H9 (cell line): ENCODE results near the gene ADAMTSL2. TPM values are rescaled to one million over a fixed set of nuclear protein-coding genes. Genes with fewer than 3 reads are reported as not detected.

Source experiments
- DNase-seq: peaks from one replicate; pipeline ENCODE4 v3.0.0-alpha.2; 2017
- H2AFZ ChIP-seq: one replicate; pipeline ENCODE4 v1.6.1; 2013; ENCODE audit warnings: mild to moderate bottlenecking, low read length, control low read depth, moderate library complexity
- H2AK5ac ChIP-seq: 2 replicates; pipeline ENCODE4 v1.6.1; 2013; ENCODE audit warnings: low read length, control low read depth, mixed read lengths; ENCODE audit not compliant: insufficient read length
- H2BK120ac ChIP-seq: one replicate; pipeline ENCODE4 v1.6.1; 2013; ENCODE audit warnings: low read depth, mild to moderate bottlenecking, low read length, control low read depth, inconsistent platforms; ENCODE audit not compliant: poor library complexity, severe bottlenecking
- H2BK12ac ChIP-seq: 2 replicates; pipeline ENCODE4 v1.6.1; 2013; ENCODE audit warnings: low read length, control low read depth, mixed read lengths, low read depth; ENCODE audit not compliant: insufficient read length
- H2BK15ac ChIP-seq: 2 replicates; pipeline ENCODE4 v1.6.1; 2013; ENCODE audit warnings: low read depth, low read length, control low read depth
- H2BK20ac ChIP-seq: one replicate; pipeline ENCODE4 v1.6.1; 2013; ENCODE audit warnings: low read depth, mild to moderate bottlenecking, low read length, control low read depth, inconsistent platforms; ENCODE audit not compliant: poor library complexity, severe bottlenecking
- H2BK5ac ChIP-seq: 2 replicates; pipeline ENCODE4 v1.6.1; 2013; ENCODE audit warnings: low read length, control low read depth, mixed read lengths; ENCODE audit not compliant: insufficient read length
- H3K14ac ChIP-seq: 2 replicates; pipeline ENCODE4 v1.6.1; 2013; ENCODE audit warnings: low read length, control low read depth; ENCODE audit not compliant: insufficient read depth
- H3K18ac ChIP-seq: 2 replicates; pipeline ENCODE4 v1.6.1; 2013; ENCODE audit warnings: low read depth, mild to moderate bottlenecking, mixed read lengths, low read length, control low read depth; ENCODE audit not compliant: insufficient read length
- H3K23ac ChIP-seq: 2 replicates; pipeline ENCODE4 v1.6.1; 2013; ENCODE audit warnings: low read length, control low read depth, mixed read lengths, low read depth; ENCODE audit not compliant: insufficient read length
- H3K23me2 ChIP-seq: 2 replicates; pipeline ENCODE4 v1.6.1; 2013; ENCODE audit warnings: low read depth, mild to moderate bottlenecking, mixed read lengths, low read length, control low read depth; ENCODE audit not compliant: insufficient read length, poor library complexity, severe bottlenecking
- H3K27ac ChIP-seq: 2 replicates; pipeline ENCODE4 v1.5.1; 2013; ENCODE audit warnings: low read length, control low read depth, mixed read lengths, low read depth; ENCODE audit not compliant: insufficient read length
- H3K27me3 ChIP-seq: 2 replicates; pipeline ENCODE4 v1.6.1; 2013; ENCODE audit warnings: low read length, control low read depth, inconsistent platforms; ENCODE audit not compliant: insufficient read depth
- H3K4ac ChIP-seq: 2 replicates; pipeline ENCODE4 v1.6.1; 2013; ENCODE audit warnings: low read depth, mild to moderate bottlenecking, control low read depth, inconsistent platforms, low read length, moderate library complexity
- H3K4me1 ChIP-seq: 2 replicates; pipeline ENCODE4 v1.6.1; 2013; ENCODE audit warnings: low read length, control low read depth, inconsistent platforms; ENCODE audit not compliant: insufficient read depth
- H3K4me2 ChIP-seq: 2 replicates; pipeline ENCODE4 v1.6.1; 2013; ENCODE audit warnings: low read length, control low read depth, mixed read lengths; ENCODE audit not compliant: insufficient read length, insufficient read depth
- H3K56ac ChIP-seq: 2 replicates; pipeline ENCODE4 v1.6.1; 2013; ENCODE audit warnings: low read depth, mild to moderate bottlenecking, mixed read lengths, low read length, control low read depth; ENCODE audit not compliant: insufficient read length
- H3K79me1 ChIP-seq: 2 replicates; pipeline ENCODE4 v1.6.1; 2013; ENCODE audit warnings: low read depth, mild to moderate bottlenecking, moderate library complexity, low read length, control low read depth, inconsistent platforms; ENCODE audit not compliant: insufficient read depth, poor library complexity, severe bottlenecking
- H3K79me2 ChIP-seq: 2 replicates; pipeline ENCODE4 v1.6.1; 2013; ENCODE audit warnings: low read length, control low read depth, inconsistent platforms; ENCODE audit not compliant: insufficient read depth
- H3K9ac ChIP-seq: 2 replicates; pipeline ENCODE4 v1.6.1; 2013; ENCODE audit warnings: low read length, control low read depth, mixed read lengths; ENCODE audit not compliant: insufficient read length; ENCODE audit errors: extremely low read depth
- H3K9me3 ChIP-seq: one replicate; pipeline ENCODE4 v1.6.1; 2013; ENCODE audit warnings: low read depth, low read length, inconsistent platforms; ENCODE audit not compliant: control insufficient read depth
- H3T11ph ChIP-seq: one replicate; pipeline ENCODE4 v1.6.1; 2013; ENCODE audit warnings: mild to moderate bottlenecking, low read length, control low read depth, inconsistent platforms
- H4K20me1 ChIP-seq: one replicate; pipeline ENCODE4 v1.6.1; 2013; ENCODE audit not compliant: control insufficient read depth, insufficient read length, insufficient read depth
- H4K5ac ChIP-seq: 2 replicates; pipeline ENCODE4 v1.6.1; 2013; ENCODE audit warnings: low read depth, mild to moderate bottlenecking, mixed read lengths, low read length, control low read depth; ENCODE audit not compliant: insufficient read length
- H4K8ac ChIP-seq: replicated peaks from 2 replicates; pipeline ENCODE4 v1.6.1; 2013; ENCODE audit warnings: low read length, control low read depth, mixed read lengths, low read depth; ENCODE audit not compliant: insufficient read length
- H4K91ac ChIP-seq: 2 replicates; pipeline ENCODE4 v1.6.1; 2013; ENCODE audit warnings: low read depth, mild to moderate bottlenecking, moderate library complexity, mixed read lengths, low read length, control low read depth; ENCODE audit not compliant: insufficient read length
- H3K27ac Mint-ChIP-seq, 3 experiments: 2 replicates in 2 of 3; 3 replicates in 1 of 3; pipeline ENCODE4 v1.8.0; 2020 to 2021; ENCODE audit warnings: mixed read lengths in 3 of 3, mild to moderate bottlenecking in 1 of 3, moderate library complexity in 1 of 3
- H3K27me3 Mint-ChIP-seq: 2 replicates; pipeline ENCODE4 v1.8.0; 2021; ENCODE audit warnings: low read depth, mild to moderate bottlenecking, moderate library complexity, mixed read lengths
- H3K36me3 Mint-ChIP-seq, 3 experiments: 2 replicates in 2 of 3; 3 replicates in 1 of 3; pipeline ENCODE4 v1.8.0; 2020 to 2021; ENCODE audit warnings: low read depth in 3 of 3, mixed read lengths in 3 of 3; ENCODE audit not compliant: insufficient read depth in 1 of 3
- H3K4me1 Mint-ChIP-seq, 2 experiments: 2 replicates each; pipeline ENCODE4 v1.8.0; 2020; ENCODE audit warnings: mixed read lengths in 2 of 2
- H3K4me3 Mint-ChIP-seq, 2 experiments: 2 replicates in 1 of 2; 3 replicates in 1 of 2; pipeline ENCODE4 v1.8.0; 2020 to 2021; ENCODE audit warnings: mild to moderate bottlenecking in 2 of 2, mixed read lengths in 2 of 2, moderate library complexity in 1 of 2
- H3K9me3 Mint-ChIP-seq, 2 experiments: 2 replicates in 1 of 2; 3 replicates in 1 of 2; pipeline ENCODE4 v1.8.0; 2020; ENCODE audit warnings: mild to moderate bottlenecking in 2 of 2, mixed read lengths in 2 of 2, moderate library complexity in 1 of 2
- WGBS: extraction: QIAGEN DNeasy Blood & Tissue Kit; methylation state at CpG from one replicate; pipeline ENCODE4 v1.1.7; 2013; ENCODE audit warnings: missing lambda C conversion rate, low lambda C conversion rate, mixed read lengths; ENCODE audit not compliant: insufficient read length; ENCODE audit errors: extremely low coverage; 5-methylcytosine and 5-hydroxymethylcytosine counted together
- total RNA-seq: library from RNA; stranded (reverse); gene quantifications from 2 replicates; pipeline ENCODE4 v1.2.1, GENCODE V29; 2021
- TF ChIP-seq, protein P1 (sequence below): fragments of 200-600 bp; sonication (generic); conservative IDR thresholded peaks from 3 replicates; pipeline ENCODE4 v1.8.0; 2021; ENCODE audit warnings: antibody characterized with exemption, mild to moderate bottlenecking

ADAMTSL2 gene
- total RNA-seq, 1 experiment from 2014 or later = 0.61 TPM

DNA sequence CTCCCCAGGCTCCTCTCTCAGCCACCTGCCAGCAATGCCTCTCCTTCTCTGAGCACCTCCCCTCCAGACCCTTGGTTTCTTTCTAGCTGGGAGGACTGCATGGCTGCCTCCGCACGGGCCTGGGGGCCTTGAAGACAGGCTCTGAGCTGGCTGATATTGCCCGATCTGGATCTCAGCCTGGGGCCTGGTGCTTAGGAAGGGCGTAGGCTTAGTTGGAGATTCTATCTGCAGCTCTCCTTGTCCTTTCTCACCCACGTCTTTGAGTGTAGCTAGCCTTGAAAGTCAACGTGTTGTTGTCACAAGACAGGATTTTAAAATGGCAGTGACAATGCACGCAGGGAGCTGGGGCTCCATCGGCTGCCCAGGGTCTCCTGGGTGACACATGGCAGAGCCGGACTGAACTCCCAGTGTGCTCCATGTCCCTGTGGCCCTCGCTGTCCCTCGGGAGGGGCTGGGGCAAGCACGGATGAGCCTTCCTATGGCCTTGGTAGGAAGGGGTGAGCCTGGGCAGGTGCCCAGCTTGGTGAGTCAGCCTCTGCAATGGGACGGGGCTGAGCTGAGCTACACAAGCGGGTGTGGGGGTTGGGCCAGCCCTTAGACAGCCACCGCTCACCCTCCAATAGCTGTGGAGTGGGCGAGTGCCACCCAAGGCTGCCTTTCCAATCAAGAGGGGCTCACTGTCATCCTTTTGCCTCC lies 9.4 kb downstream of the ADAMTSL2 start:
- no peak overlapping the region for H2BK5ac ChIP-seq
- WGBS = no CpG with 5 or more reads among the region's 16 CpGs

More for the DNA sequence above, 9.4 kb downstream of the ADAMTSL2 start:
- Histone ChIP-seq H3K56ac (no peak overlapping the region), H2BK15ac (no peak overlapping the region), H4K91ac (no peak overlapping the region), H2BK120ac (no peak overlapping the region), H2AK5ac (no peak overlapping the region), H3K9me3 (no peaks in the 10 kb centered on the region), H4K8ac (no peak overlapping the region), H3K4ac (no peak overlapping the region), H3K27ac (no peak overlapping the region), H4K20me1 (no peaks in the 10 kb centered on the region), H3K18ac (no peak overlapping the region), H2BK20ac (no peak overlapping the region), H3K27me3 (no peaks in the 10 kb centered on the region), H2AFZ (no peak overlapping the region), H3K4me1 (peaks cover 7% of the 10 kb centered on the region; the same call in 1 of the 2 replicates), H3K9ac (no peak overlapping the region), H3T11ph (no peak overlapping the region), H4K5ac (no peak overlapping the region), H3K79me2 (no peaks in the 10 kb centered on the region), H3K79me1 (no peaks in the 10 kb centered on the region), H3K23me2 (no peaks in the 10 kb centered on the region), H3K23ac (no peak overlapping the region), H2BK12ac (no peak overlapping the region), H3K4me2 (no peak overlapping the region), H3K14ac (no peak overlapping the region; the same call in 1 of the 2 replicates)
- no peak overlapping the region; a peak in 2 of 7 replicates for H3K27ac Mint-ChIP-seq
- H3K36me3 Mint-ChIP-seq = no peaks in the 10 kb centered on the region
- DNase-seq = no peak
- H3K27me3 Mint-ChIP-seq = peaks cover 3% of the 10 kb centered on the region
- TF ChIP-seq, protein P1, sequence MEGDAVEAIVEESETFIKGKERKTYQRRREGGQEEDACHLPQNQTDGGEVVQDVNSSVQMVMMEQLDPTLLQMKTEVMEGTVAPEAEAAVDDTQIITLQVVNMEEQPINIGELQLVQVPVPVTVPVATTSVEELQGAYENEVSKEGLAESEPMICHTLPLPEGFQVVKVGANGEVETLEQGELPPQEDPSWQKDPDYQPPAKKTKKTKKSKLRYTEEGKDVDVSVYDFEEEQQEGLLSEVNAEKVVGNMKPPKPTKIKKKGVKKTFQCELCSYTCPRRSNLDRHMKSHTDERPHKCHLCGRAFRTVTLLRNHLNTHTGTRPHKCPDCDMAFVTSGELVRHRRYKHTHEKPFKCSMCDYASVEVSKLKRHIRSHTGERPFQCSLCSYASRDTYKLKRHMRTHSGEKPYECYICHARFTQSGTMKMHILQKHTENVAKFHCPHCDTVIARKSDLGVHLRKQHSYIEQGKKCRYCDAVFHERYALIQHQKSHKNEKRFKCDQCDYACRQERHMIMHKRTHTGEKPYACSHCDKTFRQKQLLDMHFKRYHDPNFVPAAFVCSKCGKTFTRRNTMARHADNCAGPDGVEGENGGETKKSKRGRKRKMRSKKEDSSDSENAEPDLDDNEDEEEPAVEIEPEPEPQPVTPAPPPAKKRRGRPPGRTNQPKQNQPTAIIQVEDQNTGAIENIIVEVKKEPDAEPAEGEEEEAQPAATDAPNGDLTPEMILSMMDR = no peak
- H3K9me3 Mint-ChIP-seq = no peaks in the 10 kb centered on the region
- H3K4me1 Mint-ChIP-seq = peaks cover 14 to 17% of the 10 kb centered on the region in 2 experiments
- no peak overlapping the region for H3K4me3 Mint-ChIP-seq
